ENCODE data around the gene TRIOBP.
A peak's percentile ranks its signal among the peaks of the same experiment; 100 is the strongest.

The TRIOBP gene

GRCh38 chr22:37818409-37819104 is 121.7 kb downstream of the TRIOBP start:
- DNase-seq, result peak; percentile 33
- no peak overlapping the region for H3K27ac ChIP-seq
- H3K27me3 ChIP-seq (replicated peaks), result no peaks in the 10 kb centered on the region
- peak; percentile 59 for TF ChIP-seq CTCF (IDR thresholded peaks at IDR 0.05; ENCODE audit: low read depth, low read length, missing control alignments)
- peak overlapping the region; percentile 31 for H3K4me3 ChIP-seq (ENCODE audit: low read depth, low read length)
- in situ Hi-C loops (cut with HindIII; ENCODE audit: low pct_ligation_motif_present, low sequenced_read_pairs), result no loop called here
- H3K36me3 ChIP-seq (replicated peaks), result peaks cover 7% of the 10 kb centered on the region

- no peak for TF ChIP-seq CTCF (IDR thresholded peaks at IDR 0.05; ENCODE audit: low read depth, low read length, missing control alignments)
- Histone ChIP-seq H3K27ac (no peak overlapping the region), H3K36me3 (replicated peaks) (peaks cover 5% of the 10 kb centered on the region), H3K27me3 (replicated peaks) (no peaks in the 10 kb centered on the region), H3K4me3 (ENCODE audit: low read depth, low read length) (peak overlapping the region; percentile 31)
- in situ Hi-C loops (cut with HindIII; ENCODE audit: low pct_ligation_motif_present, low sequenced_read_pairs), result no loop called here
- no peak for DNase-seq
Observed at GRCh38 chr22:37819105-37819433, 122.2 kb downstream of the TRIOBP start.

- TF ChIP-seq CTCF (IDR thresholded peaks at IDR 0.05; ENCODE audit: low read depth, low read length, missing control alignments), result no peak
- Histone ChIP-seq H3K36me3 (replicated peaks) (peaks cover 3% of the 10 kb centered on the region), H3K27ac (no peak overlapping the region), H3K27me3 (replicated peaks) (no peaks in the 10 kb centered on the region), H3K4me3 (ENCODE audit: low read depth, low read length) (no peak overlapping the region)
- in situ Hi-C loops (cut with HindIII; ENCODE audit: low pct_ligation_motif_present, low sequenced_read_pairs), result no loop called here
- DNase-seq, result no peak
Observed at GRCh38 chr22:37820350-37820749, 123.5 kb downstream of the TRIOBP start.

- no peak overlapping the region for H3K4me3 ChIP-seq (ENCODE audit: low read depth, low read length)
- H3K27me3 ChIP-seq (replicated peaks), result no peaks in the 10 kb centered on the region
- no peak for TF ChIP-seq CTCF (IDR thresholded peaks at IDR 0.05; ENCODE audit: low read depth, low read length, missing control alignments)
- H3K27ac ChIP-seq, result no peak overlapping the region
- DNase-seq, result no peak
- H3K36me3 ChIP-seq (replicated peaks), result no peaks in the 10 kb centered on the region
- in situ Hi-C loops (cut with HindIII; ENCODE audit: low pct_ligation_motif_present, low sequenced_read_pairs), result no loop called here
Observed at GRCh38 chr22:37822079-37822833, 125.4 kb downstream of the TRIOBP start.

GRCh38 chr22:37823134-37823985 is 126.5 kb downstream of the TRIOBP start, which contains the start of gene GALR3:
Gene GALR3, plus strand, starts transcription at chr22:37823382. Its CDS starts 25 bp downstream, at chr22:37823407.
- Histone ChIP-seq H3K27ac (no peak within 1 kb of the TSS), H3K4me3 (ENCODE audit: low read depth, low read length) (no peak within 1 kb of the TSS), H3K27me3 (replicated peaks) (no peaks in the 10 kb centered on the region), H3K36me3 (replicated peaks) (no peaks in the 10 kb centered on the region)
- in situ Hi-C loops (cut with HindIII; ENCODE audit: low pct_ligation_motif_present, low sequenced_read_pairs), result no loop called here
- TF ChIP-seq CTCF (IDR thresholded peaks at IDR 0.05; ENCODE audit: low read depth, low read length, missing control alignments), result no peak
- DNase-seq, result no peak
